Adrenal gland (tissue), 5 donors: Measurements from ENCODE around the gene ZDHHC20.

Experiments used
- POLR2A ChIP-seq, 2 donors: fragments of 450-650 bp; IDR thresholded peaks; one replicate each; pipeline ENCODE4 v1.6.1; 2017; ENCODE audit warnings: antibody characterized with exemption in 2 of 2, mild to moderate bottlenecking in 2 of 2, moderate library complexity in 1 of 2
- TF ChIP-seq, protein P1 (sequence below), 6 experiments: fragments of 450-650 bp in 4 of 6; fragments of 200-600 bp in 2 of 6; sonication (generic) in 1 of 6; IDR thresholded peaks; 1 replicate in 5 of 6; 2 replicates in 1 of 6; pipeline versions ENCODE4 v1.5.1 to v1.8.0; 2016 to 2021; ENCODE audit warnings: antibody characterized with exemption in 6 of 6, mild to moderate bottlenecking in 2 of 6, moderate library complexity in 1 of 6
- donor health status: DM: no; HTN: no; CAD: no.

GRCh38 chr13:21445759-21446158 is 13.3 kb downstream of the ZDHHC20 start:
- TF ChIP-seq, protein P1, sequence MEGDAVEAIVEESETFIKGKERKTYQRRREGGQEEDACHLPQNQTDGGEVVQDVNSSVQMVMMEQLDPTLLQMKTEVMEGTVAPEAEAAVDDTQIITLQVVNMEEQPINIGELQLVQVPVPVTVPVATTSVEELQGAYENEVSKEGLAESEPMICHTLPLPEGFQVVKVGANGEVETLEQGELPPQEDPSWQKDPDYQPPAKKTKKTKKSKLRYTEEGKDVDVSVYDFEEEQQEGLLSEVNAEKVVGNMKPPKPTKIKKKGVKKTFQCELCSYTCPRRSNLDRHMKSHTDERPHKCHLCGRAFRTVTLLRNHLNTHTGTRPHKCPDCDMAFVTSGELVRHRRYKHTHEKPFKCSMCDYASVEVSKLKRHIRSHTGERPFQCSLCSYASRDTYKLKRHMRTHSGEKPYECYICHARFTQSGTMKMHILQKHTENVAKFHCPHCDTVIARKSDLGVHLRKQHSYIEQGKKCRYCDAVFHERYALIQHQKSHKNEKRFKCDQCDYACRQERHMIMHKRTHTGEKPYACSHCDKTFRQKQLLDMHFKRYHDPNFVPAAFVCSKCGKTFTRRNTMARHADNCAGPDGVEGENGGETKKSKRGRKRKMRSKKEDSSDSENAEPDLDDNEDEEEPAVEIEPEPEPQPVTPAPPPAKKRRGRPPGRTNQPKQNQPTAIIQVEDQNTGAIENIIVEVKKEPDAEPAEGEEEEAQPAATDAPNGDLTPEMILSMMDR (IDR thresholded peaks at IDR 0.05) = no peak
- TF ChIP-seq POLR2A (IDR thresholded peaks at IDR 0.05) = no peak
